NCI-H345 treated with DMSO at 0.1 percent for 48 hours (cell line): ENCODE data around the gene LRP6.
"Not testable (repeated sequence)": the region's sequence is repeated elsewhere in the genome, so short reads cannot be mapped to it uniquely, and the experiment has no call there.

Source experiments
- DNase-seq: peaks from one replicate; lab custom pipeline; 2025; ENCODE audit not compliant: unreplicated experiment; lab: John Stamatoyannopoulos, UW

Gene LRP6

DNA sequence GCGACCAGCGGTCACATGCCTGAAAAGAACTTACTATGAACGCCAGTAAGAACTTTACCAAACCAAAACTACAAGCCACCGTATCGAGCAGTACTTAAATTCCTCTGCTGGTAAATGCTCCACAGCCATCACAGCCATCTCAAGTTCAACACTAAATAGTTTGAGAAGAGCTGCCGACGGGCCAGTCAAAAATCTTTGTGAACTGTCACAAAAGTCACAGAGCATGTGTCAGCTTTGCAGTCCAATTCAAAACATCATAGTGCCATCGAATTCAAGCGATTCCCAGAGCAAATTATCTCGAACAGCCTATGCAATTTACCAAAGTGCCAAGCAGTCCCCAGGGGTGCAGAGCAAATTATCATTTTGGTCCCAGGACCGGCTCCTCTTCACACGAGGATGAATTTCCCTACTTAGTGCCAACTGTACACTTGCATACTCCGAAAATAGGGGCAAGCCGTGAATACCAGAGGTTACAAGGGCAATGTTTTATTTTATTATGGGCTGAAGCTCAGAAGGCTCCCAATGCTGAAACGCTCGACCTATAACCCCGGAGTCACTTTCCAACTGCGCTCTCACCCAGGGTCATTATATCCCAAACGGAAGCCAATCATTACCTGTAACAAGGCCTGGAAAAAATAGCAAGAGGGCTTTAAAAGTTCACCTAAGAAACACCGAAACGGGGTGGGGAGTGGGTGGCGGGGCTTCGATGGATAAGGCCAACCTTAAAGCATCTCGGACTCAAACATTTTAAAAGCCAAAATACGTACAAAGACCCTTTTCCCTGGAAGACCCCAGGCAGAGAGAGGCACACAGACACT is 1.1 kb downstream of the LRP6 start:
- no peak for DNase-seq

DNA sequence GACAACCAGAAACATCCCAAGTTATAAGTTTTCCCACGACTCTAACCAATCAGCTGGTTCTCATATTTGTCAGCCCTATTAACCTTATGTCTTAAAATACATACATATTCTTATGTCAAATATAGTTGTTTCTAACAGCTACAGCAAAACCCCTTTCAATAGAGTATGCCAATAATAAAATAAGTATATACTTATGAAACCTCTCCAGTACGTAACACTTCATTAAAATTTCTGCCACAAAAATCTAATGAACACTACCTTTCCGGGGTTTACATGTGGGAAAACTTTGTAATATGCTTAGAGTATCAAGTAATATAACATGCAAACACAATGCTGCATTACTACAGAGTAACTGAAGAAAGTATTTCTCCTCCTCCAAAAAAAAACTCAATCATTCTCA is 1.8 kb downstream of the LRP6 start:
- no peak for DNase-seq

DNA sequence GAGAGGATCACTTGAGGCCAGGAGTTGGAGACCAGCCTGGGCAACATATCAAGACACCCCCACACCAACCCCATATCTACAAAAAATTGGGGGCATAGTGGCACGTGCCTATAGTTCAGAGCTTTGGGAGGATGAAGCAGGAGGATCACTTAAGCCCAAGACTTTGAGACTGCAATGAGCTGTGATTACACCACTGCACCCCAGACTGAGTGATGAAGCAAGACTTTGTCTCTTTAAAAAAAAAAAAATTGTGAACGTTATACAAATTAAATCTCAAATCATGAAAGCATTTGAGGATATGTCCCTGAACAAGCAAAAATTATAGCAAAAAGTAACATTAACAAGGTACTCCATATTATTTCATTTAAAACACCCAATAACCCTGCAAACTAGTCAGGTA is 2.9 kb downstream of the LRP6 start:
- DNase-seq, result no peak

DNA sequence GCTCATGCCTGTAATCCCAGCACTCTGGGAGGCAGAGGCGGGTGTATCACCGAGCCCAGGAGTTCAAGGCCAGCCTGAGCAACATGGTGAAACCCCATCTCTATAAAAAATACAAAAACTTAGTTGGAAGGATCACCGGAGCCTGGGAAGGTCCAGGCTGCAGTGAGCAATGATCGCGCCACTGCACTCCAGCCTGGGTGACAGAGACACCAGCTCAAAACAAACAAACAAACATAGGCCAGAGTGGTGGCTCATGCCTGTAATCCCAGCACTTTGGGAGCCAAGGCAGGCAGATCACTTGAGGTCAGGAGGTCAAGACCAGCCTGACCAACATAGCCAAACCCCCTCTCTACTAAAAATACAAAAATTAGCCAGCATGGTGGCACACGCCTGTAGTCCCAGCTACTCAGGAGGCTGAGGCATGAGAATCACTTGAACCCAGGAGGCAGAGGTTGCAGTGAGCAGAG is 10.5 kb downstream of the LRP6 start:
- not testable (repeated sequence) for DNase-seq

DNA sequence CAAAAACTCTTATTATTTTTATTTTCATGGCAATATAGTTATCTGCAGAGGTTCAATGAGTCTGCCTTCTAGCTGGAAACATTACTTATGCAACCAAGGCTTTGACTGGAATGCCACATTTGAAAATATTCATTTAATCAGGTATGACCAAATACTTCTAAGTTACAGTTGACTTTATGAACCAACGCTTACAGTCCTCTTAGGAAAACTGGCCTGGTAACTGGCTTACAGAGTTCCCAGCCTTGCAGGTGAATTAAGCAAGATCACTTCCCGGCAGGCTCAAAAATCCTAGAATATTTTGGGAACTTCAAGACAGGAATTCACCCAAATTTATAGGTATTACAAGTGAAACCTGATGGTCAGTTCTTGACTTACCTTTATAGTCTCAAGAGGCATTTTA is 12.3 kb downstream of the LRP6 start:
- DNase-seq, result no peak

DNA sequence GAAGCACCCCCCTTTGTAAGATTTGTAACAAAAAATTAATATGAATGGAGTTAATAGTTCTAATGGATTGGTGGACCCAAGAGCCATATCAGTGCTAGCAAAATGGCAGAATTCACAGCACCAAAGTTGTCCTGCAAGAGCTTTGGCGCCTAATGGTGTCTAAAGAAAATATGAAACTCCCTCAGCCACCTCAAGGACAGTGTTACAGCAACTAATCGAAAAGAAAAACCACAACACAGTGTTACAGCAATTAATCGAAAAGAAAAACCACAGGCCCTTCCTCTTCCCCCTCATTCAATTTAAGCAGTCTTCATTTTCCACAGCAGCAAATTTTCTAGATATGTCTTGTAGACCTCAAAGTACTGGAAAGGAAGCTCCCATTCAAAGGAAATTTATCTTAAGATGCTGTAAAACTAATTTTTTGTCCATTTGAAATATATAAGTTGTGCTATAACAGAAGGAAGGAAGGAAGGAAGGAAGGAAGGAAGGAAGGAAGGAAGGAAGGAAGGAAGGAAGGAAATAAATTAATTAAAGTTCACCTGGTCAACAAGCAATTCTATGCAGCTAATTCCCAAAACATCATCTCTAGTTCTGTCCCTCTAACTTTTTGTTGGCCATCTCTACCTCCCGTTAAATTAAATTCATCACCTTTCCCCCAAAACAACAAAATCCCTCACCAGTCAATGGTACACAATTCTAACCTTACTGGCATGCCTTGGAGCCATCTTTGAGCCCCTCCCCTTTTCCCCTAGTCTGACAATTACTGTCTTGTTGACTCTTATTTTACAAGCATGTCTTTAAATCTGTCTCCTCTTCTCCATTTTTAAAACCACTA is 17.4 kb downstream of the LRP6 start:
- DNase-seq, result no peak

DNA sequence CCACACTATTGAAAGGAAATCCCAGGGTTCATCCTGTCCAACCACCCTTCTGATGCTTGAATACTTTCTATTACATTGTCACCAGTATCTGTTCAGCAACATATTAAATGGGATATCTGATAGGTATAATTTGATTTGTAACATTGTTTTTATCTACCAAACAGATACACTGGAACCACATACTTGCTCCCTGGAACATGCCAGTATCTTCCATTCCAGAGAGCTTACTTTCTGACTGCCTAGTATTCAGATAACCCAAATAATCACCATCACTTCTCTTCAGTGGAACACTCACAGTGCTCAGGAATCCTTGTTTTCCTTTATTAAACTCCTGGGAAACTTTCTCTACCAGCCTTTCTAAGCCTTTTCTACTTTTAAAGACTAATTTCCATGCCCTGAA is 19.3 kb downstream of the LRP6 start:
- DNase-seq, result no peak

DNA sequence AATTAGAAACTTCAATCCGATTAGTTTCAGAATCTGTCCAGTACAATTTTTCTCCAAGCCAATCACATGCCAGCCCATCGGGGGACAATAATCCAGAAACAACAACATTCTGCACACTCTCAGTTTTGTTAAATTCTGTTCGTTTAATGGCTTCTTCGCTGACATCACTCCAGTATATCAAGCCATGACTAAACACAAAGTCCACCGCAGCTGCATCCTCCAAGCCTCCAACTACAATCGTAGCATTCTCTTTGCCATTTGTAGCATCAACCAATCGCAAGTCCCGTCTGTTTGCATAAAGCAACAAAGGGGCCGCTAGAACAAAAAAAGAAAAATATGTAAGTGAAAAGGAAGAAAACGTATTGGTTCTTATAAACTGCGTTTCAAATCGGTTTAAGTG is 22.5 kb downstream of the LRP6 start:
- no peak for DNase-seq

DNA sequence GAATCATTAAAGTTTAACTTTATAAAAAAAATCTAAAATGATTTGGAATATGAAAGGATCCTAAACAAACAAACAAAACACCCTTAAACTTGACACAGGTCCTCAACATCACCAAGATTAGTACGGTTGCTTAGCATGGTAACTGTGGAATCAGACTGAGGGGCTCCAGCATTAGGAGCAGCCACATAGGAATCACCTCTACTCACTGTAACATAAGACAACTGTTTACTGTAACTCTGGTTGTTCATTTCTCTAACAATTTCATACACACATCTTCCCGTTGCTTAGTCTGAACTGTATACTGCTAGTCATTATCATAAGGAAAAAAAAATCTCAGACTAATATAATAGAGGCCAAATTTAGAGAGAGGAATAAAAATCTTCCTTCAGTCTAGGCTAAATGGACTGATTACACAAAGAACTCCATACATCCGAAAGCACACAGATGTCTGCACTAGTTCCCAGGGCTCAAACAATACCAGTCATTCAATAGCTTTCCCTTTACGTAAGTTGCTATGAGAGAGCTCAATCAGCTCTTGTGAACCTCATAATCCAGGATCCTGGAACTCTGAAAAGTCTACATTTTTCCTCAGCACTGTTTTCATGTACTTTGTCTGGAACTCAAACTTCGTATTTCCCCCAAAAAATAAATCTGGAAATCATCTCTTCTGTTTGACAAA is 26.0 kb downstream of the LRP6 start:
- DNase-seq, result no peak

DNA sequence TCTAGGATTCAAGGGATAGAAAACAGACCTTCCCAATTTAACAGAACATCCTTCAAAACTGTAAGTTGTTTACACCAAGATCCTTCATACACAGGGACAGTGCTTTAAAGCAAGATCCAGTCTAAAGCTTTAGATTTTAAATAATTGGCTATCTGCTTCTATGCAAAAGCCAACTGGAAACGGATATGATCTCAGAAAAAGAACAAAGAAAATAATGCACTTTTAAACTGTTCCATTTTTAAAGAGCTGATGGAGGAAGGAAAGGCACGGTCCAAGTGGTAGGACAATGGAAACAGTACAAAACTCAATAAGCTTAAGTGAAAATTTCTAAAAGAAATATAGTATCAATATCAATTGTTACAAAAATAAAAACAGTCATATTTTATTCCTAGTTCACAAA is 27.7 kb downstream of the LRP6 start:
- DNase-seq, result no peak

DNA sequence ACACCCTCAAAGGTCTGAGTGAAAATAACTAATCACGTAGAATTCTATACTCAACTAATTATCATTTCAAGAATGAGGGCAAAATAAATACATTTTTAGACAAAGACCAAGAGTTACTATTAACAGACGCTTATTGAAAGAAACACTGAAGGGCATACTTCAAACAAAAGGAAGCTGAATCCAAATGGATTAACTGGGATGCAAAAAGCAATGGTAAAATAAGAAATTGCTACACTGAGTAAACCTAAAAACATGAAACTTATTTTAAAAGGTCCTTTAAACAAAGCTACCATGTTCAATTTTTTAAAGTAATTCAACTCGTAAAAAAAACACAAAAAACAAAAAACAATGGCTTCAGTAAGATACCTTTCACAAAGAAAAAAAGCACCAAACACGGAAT is 28.2 kb downstream of the LRP6 start:
- DNase-seq, result no peak

DNA sequence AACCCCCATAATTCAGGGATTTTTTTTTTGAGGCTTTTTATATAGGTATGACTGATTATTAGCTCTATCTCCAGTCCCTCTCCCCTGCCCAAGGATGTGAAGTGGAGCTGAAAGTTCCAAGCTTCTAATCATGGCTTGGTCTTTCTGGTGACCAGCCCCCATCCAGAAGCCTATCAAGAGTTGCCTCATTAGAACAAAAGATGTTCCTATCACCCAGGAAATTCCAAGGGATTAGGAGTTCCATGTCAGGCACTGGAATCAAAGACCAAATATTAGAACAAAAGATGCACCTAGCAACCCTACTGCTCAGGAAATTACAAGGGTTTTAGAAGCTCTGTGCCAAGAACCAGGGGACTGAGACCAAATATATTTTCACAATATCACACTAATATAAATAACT is 29.9 kb downstream of the LRP6 start:
- no peak for DNase-seq

DNA sequence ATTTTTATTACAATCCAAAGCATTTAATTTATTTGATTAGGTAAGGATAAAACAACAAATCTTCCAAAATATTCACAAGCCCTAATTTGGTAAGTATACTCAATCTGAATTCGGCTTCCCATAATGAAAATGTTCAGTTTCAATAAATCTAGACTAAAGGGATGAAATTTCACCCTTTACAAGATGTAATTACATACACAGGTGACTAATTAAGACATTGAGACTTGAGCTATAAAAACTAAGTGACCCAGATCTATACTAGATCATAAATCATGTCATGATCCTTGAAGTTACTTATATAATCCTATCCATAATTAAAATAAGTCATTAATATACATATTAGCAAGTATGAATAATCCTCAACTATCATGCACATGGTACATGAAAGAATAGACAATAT is 36.6 kb downstream of the LRP6 start:
- DNase-seq, result no peak

DNA sequence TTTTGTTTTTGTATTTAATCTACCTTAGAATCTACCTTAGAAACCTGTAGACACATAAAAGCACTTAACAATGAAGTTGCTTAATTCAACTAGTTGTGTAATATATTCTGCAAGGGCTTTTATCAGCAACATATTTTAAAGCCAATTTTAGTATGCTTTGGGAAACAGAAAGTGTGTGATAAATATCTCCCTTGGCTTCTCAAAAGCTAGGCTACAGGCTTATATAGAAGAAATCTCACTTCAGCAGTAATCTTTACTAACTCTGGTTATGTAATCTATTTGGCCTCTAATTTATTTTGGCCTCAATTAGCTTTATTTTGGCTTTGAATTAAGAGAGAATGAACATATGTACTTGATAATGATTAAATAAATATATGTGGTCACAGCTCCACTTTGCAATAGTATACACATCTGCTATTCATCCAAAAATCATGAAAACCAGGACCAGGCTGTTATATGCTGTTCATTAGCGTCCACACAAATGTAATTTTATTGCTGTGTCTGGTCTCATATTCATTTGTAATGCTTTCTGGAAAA is 37.2 kb downstream of the LRP6 start:
- no peak for DNase-seq

DNA sequence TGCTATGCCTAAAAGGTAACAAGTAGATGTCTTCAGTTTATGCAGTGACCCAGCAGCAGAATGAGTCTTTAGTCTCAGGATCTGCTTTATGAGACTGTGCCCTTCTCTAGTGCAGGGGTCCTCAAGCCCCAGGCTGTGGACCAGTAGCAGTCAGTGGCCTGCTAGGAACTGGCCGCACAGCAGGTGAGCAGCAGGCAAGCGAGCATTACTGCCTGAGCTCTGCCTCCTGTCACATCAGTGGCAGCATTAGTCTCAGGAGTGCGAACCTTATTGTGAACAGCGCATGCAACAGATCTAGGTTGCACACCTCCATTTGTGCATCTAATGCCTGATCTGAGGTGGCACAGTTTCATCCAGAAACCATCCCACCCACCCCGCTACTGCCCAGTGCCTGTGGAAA is 38.4 kb downstream of the LRP6 start:
- no peak for DNase-seq

DNA sequence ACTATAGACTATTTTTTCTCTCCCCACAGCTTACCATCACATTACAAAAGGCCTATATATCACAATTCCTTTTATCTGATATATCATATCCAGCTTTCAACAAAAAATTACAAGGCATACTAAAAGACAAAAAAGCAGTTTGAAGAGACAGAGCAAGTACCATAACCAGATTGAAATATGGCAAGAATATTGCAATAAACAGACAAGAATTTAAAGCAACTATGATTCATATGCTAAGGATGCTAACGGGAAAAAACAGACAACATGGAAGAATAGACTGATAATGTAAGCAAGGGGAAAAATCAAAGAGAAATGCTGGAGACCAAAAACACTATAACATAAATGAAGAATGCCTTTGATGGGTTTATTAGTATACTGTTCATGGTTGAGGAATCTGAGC is 40.7 kb downstream of the LRP6 start:
- no peak for DNase-seq

DNA sequence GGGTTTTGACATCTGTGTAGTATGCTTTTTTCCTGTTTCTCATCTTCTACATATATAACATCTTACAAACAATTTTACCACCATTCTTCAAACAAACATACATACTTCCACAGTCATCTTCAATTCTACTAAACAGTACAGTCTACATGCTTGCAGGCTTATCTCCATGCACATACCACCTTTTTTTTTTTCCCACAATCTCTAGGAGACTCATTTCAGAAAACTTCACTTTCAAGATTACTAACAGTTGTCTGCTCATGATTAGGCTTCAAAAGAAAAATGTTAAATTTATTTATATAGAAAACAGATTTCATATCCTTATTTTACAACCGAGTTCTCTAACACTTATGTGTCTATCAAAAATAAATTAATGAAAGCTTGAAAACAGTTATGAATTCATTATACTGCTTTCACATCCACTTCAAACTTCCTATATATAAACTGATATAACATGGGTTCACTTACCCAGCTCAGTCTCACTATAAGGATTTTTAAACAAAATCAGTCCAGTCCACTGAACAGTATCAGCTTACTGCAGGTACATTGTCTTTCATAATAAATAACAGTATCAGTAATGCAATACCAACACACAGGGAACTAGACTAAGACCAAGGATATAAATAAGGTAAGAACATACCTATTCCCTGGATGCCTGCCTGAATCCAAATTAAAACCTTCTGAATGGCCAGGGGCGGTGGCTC is 42.5 kb downstream of the LRP6 start:
- no peak for DNase-seq

DNA sequence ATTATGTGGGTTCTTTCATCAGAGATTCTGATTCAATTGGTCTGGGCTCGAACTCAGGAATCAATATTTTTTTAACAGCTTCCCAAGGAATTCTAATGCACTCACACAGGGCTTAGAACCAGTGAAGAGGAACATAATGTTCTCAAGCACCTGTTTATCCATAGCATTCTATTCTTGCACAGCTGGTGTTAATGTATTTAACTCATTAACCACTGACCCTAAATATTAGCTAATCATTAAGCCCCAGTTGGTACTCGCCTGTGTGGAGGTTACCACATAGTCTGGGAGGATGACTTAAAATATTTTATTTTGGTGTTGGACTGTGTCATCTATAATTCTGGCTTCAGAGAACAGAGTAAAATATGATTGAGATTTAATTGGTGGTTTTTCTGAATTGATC is 45.3 kb downstream of the LRP6 start:
- no peak for DNase-seq

DNA sequence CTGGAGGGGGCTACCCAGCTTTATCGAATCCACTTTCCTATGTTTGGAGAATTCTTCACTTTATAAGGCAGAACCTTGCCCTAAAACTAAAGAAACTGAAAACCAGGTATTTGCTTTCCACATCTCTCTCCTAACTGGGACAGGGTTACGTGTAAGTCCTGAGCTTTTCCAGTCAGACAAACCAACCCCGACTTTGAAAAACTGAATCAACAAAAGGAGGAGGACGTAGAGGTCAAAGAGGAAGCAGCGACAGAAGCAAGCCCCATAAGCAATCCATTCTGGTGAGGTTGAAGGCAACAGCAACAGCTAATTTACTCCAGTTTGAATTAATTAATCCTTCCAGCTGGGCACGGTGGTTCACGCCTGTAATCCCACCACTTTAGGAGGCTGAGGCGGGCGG is 47.2 kb downstream of the LRP6 start:
- DNase-seq, result no peak

DNA sequence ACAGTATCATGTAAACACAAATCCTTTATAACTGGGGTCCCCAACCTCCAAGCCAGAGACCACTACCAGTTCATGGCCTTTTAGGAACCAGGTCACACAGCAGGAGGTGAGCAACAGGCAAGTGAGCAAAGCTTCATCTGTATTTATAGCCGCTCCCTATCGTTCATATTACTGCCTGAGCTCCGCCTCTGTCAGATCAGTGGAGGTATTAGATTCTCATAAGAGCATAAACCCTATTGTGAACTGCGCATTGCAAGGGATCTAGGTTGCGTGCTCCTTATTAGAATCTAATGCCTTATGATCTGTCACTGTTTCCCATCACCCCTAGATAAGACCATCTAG is 49.9 kb downstream of the LRP6 start:
- no peak for DNase-seq
